Caki2 (cell line): ENCODE measurements around the gene LILRA2. TPM values are rescaled to one million over a fixed set of nuclear protein-coding genes. Genes with fewer than 3 reads are reported as not detected.
"Not testable (repeated sequence)": the region's sequence is repeated elsewhere in the genome, so short reads cannot be mapped to it uniquely, and the experiment has no call there.

Source experiments
- DNase-seq: peaks from one replicate; pipeline ENCODE4 v3.0.0-alpha.2; 2015; ENCODE audit warnings: low read depth
- in situ Hi-C: cut with HindIII; loops from 2 replicates; pipeline ENCODE4 v1.10.0; 2016; ENCODE audit warnings: low sequenced_read_pairs, low pct_unique_long_range_greater_than_20kb, mixed read lengths
- total RNA-seq: library from RNA; depleted of rRNA; stranded (reverse); fragments of >200 nt; shearing (Covaris generic); gene quantifications from 2 replicates; pipeline ENCODE4 v1.2.3, GENCODE V29; 2014; ENCODE audit warnings: low replicate concordance

The LILRA2 gene
- total RNA-seq, 1 experiment from 2014 or later, result not detected

GRCh38 chr19:54595680-54596436, 22.3 kb downstream of the LILRA2 start:
- DNase-seq, in situ Hi-C loops: not testable (repeated sequence)

GRCh38 chr19:54600212-54600611, 26.6 kb downstream of the LILRA2 start:
- no peak for DNase-seq
- in situ Hi-C loops, result no loop called here

GRCh38 chr19:54606230-54606629, 32.6 kb downstream of the LILRA2 start:
- in situ Hi-C loops, result no loop called here
- no peak for DNase-seq

GRCh38 chr19:54606891-54607784, 33.5 kb downstream of the LILRA2 start:
- in situ Hi-C loops, result no loop called here
- no peak for DNase-seq

- in situ Hi-C loops, result no loop called here
- no peak for DNase-seq
Measured at GRCh38 chr19:54607785-54608150, 34.2 kb downstream of the LILRA2 start.

- DNase-seq, result no peak
- in situ Hi-C loops, result no loop called here
Measured at GRCh38 chr19:54608205-54608604, 34.6 kb downstream of the LILRA2 start.

GRCh38 chr19:54608792-54609191, 35.2 kb downstream of the LILRA2 start:
- DNase-seq, result no peak

GRCh38 chr19:54609356-54609791, 35.8 kb downstream of the LILRA2 start:
- DNase-seq, result no peak
- in situ Hi-C loops, result no loop called here

More at GRCh38 chr19:54608792-54609191, 35.2 kb downstream of the LILRA2 start:
- in situ Hi-C loops, result no loop called here

- in situ Hi-C loops, result no loop called here
- DNase-seq, result no peak
Measured at GRCh38 chr19:54612428-54612827, 38.8 kb downstream of the LILRA2 start.

- in situ Hi-C loops, result no loop called here
- DNase-seq, result no peak
Measured at GRCh38 chr19:54614726-54615125, 41.1 kb downstream of the LILRA2 start.

- in situ Hi-C loops, result no loop called here
- DNase-seq, result no peak
Measured at GRCh38 chr19:54616057-54616456, 42.5 kb downstream of the LILRA2 start.

GRCh38 chr19:54616821-54617560, 43.4 kb downstream of the LILRA2 start:
- in situ Hi-C loops, result no loop called here
- DNase-seq, result no peak

- in situ Hi-C loops, result no loop called here
- DNase-seq, result no peak
Measured at GRCh38 chr19:54620464-54620863, 46.9 kb downstream of the LILRA2 start.

GRCh38 chr19:54622431-54622830, 48.8 kb downstream of the LILRA2 start:
- in situ Hi-C loops, result no loop called here
- DNase-seq, result no peak

GRCh38 chr19:54624234-54624633, 50.6 kb downstream of the LILRA2 start:
- in situ Hi-C loops, result not testable (repeated sequence)

GRCh38 chr19:54624934-54625730, 51.5 kb downstream of the LILRA2 start:
- in situ Hi-C loops, DNase-seq: not testable (repeated sequence)

More at GRCh38 chr19:54624234-54624633, 50.6 kb downstream of the LILRA2 start:
- not testable (repeated sequence) for DNase-seq

- DNase-seq, result no peak
- in situ Hi-C loops, result no loop called here
Measured at GRCh38 chr19:54626757-54627156, 53.2 kb downstream of the LILRA2 start.

- DNase-seq, in situ Hi-C loops: not testable (repeated sequence)
Measured at GRCh38 chr19:54627912-54628311, 54.3 kb downstream of the LILRA2 start.
